Spleen (tissue), 11 donors: Measurements from ENCODE around the gene DRAXIN. TPM values are rescaled to one million over a fixed set of nuclear protein-coding genes. Genes with fewer than 3 reads are reported as not detected.

Experiments
- DNase-seq: peaks from one replicate; pipeline ENCODE4 v3.0.0-alpha.2; 2020
- H3K27ac ChIP-seq, 8 donors: fragments of 200-600 bp; sonication (generic) in 7 of 8; 1 replicate in 4 of 8; 2 replicates in 4 of 8; pipeline versions ENCODE4 v1.5.0 to v1.8.0; 2016 to 2021; ENCODE audit warnings: inconsistent platforms in 4 of 8, mild to moderate bottlenecking in 4 of 8, moderate library complexity in 1 of 8
- H3K27me3 ChIP-seq, 7 donors: fragments of 200-600 bp; sonication (generic) in 6 of 7; replicated peaks in 1 of 7; 1 replicate in 4 of 7; 2 replicates in 3 of 7; pipeline versions ENCODE4 v1.5.0 to v1.8.0; 2016 to 2021; ENCODE audit warnings: inconsistent platforms in 3 of 7, mild to moderate bottlenecking in 1 of 7
- H3K36me3 ChIP-seq, 6 donors: fragments of 200-600 bp; sonication (generic) in 5 of 6; 1 replicate in 4 of 6; 2 replicates in 2 of 6; pipeline versions ENCODE4 v1.5.0 to v1.8.0; 2016 to 2021; ENCODE audit warnings: inconsistent platforms in 2 of 6
- H3K4me1 ChIP-seq, 6 donors: fragments of 200-600 bp; sonication (generic) in 5 of 6; 1 replicate in 3 of 6; 2 replicates in 3 of 6; pipeline versions ENCODE4 v1.5.0 to v1.8.0; 2016 to 2021; ENCODE audit warnings: inconsistent platforms in 3 of 6
- H3K4me3 ChIP-seq, 8 donors: fragments of 200-600 bp; sonication (generic) in 7 of 8; 1 replicate in 4 of 8; 2 replicates in 4 of 8; pipeline versions ENCODE4 v1.5.0 to v1.8.0; 2016 to 2021; ENCODE audit warnings: inconsistent platforms in 4 of 8, mild to moderate bottlenecking in 4 of 8, moderate library complexity in 2 of 8
- H3K9me3 ChIP-seq, 8 donors: fragments of 200-600 bp; sonication (generic) in 7 of 8; 1 replicate in 4 of 8; 2 replicates in 4 of 8; pipeline versions ENCODE4 v1.5.0 to v1.8.0; 2016 to 2021; ENCODE audit warnings: inconsistent platforms in 4 of 8
- CTCF ChIP-seq, 11 experiments: fragments of 200-600 bp in 7 of 11; fragments of 450-650 bp in 4 of 11; sonication (generic) in 4 of 11; IDR thresholded peaks in 8 of 11; conservative IDR thresholded peaks in 3 of 11; 1 replicate in 7 of 11; 2 replicates in 4 of 11; pipeline versions ENCODE4 v1.4.0 to v1.8.0; 2016 to 2021; ENCODE audit warnings: antibody characterized with exemption in 11 of 11, inconsistent platforms in 4 of 11, mild to moderate bottlenecking in 1 of 11
- POLR2A ChIP-seq, 3 donors: fragments of 450-650 bp; IDR thresholded peaks; one replicate each; pipeline ENCODE4 v1.5.1; 2017; ENCODE audit warnings: antibody characterized with exemption in 3 of 3, mild to moderate bottlenecking in 1 of 3
- POLR2AphosphoS5 ChIP-seq, 3 donors: sonication (generic); formaldehyde crosslinking; IDR thresholded peaks; one replicate each; pipeline ENCODE4 v1.5.1; 2017; ENCODE audit warnings: antibody characterized with exemption in 3 of 3
- WGBS, 5 donors: extraction: QIAGEN DNeasy Blood & Tissue Kit in 3 of 5; methylation state at CpG; one replicate each; pipeline versions ENCODE4 v1.1.5 to v1.1.7; 2013 to 2018; 5-methylcytosine and 5-hydroxymethylcytosine counted together
- intact Hi-C: fragments of 100-400 bp; cut with DNase I; formaldehyde crosslinking; loops from one replicate; pipeline ENCODE4 v1.15.0; 2023; ENCODE audit warnings: low total_unique reads
- polyA plus RNA-seq, 3 donors: library from polyadenylated mRNA; stranded (reverse); fragments of 200-250 nt; gene quantifications; one replicate each; pipeline ENCODE4 v1.2.1, GENCODE V29; 2013
- total RNA-seq, 7 donors: library from RNA; depleted of rRNA in 3 of 7; stranded (reverse); fragments of >200 nt in 3 of 7; fragmentation: NEBNext Ultra II Directional in 4 of 7; extraction: Animal tissue kit (Norgen Biotek cat#: 25700) in 4 of 7; gene quantifications; one replicate each; pipeline versions ENCODE4 v1.1.0 to v1.2.1, GENCODE V29; 2016 to 2021
- donor health status: healthy with polysubstance abuse.
- donor health status: DM: no; HTN: no; CAD: no; lungs with moderate emphysema.
- donor health status: DM: no; HTN: no; CAD: no.
- donor health status: Bipolar disorder and iron deficiency.
- donor health status: healthy.
- donor health status: DM: no; HTN: no; CAD: no.
- donor health status: DM: yes; HTN: yes; CAD: no.

DRAXIN gene
- total and polyA plus RNA-seq, 10 donors, result 0.04 to 0.37 (median 0.10) TPM; not detected in 3

- H3K27me3 ChIP-seq, result no peaks in the 10 kb centered on the region
- intact Hi-C loops, result no loop called here
- H3K36me3 ChIP-seq, result peaks cover 0 to 20% (median 0%) of the 10 kb centered on the region in 6 donors
- peaks cover 23 to 87% (median 66%) of the 10 kb centered on the region in 6 donors for H3K4me1 ChIP-seq
- H3K4me3 ChIP-seq, result peak overlapping the region in 2 of 8 donors; percentile 0 to 35
- no peaks in the 10 kb centered on the region for H3K9me3 ChIP-seq
- H3K27ac ChIP-seq, result peak overlapping the region in 6 of 8 donors; percentile 65 to 100 (median 96)
- TF ChIP-seq CTCF (IDR thresholded peaks at IDR 0.05 in 8 of 11, conservative IDR thresholded peaks at IDR 0.05 in 3 of 11) (no peak), POLR2AphosphoS5 (IDR thresholded peaks at IDR 0.05) (no peak), POLR2A (IDR thresholded peaks at IDR 0.05) (no peak)
- DNase-seq, result peak; percentile 73
- WGBS, 5 donors, result 28 to 34% (median 32%) methylated on average over 14 to 15 of the region's 15 CpGs
These were observed 49.0 kb downstream of the DRAXIN start for GRCh38 chr1:11740258-11741192.

- H3K4me1 ChIP-seq, result peaks cover 20 to 87% (median 65%) of the 10 kb centered on the region in 6 donors
- WGBS, 5 donors, result 80 to 91% (median 88%) methylated on average over 4 of the region's 4 CpGs
- H3K4me3 ChIP-seq, result peak overlapping the region in 1 of 8 donors; percentile 35
- peaks cover 0 to 30% (median 7%) of the 10 kb centered on the region in 6 donors for H3K36me3 ChIP-seq
- no peaks in the 10 kb centered on the region for H3K9me3 ChIP-seq
- TF ChIP-seq CTCF (IDR thresholded peaks at IDR 0.05 in 8 of 11, conservative IDR thresholded peaks at IDR 0.05 in 3 of 11) (no peak), POLR2AphosphoS5 (IDR thresholded peaks at IDR 0.05) (no peak), POLR2A (IDR thresholded peaks at IDR 0.05) (no peak)
- no peaks in the 10 kb centered on the region for H3K27me3 ChIP-seq
- intact Hi-C loops, result no loop called here
- DNase-seq, result no peak
- H3K27ac ChIP-seq, result peak overlapping the region in 6 of 8 donors; percentile 65 to 100 (median 96)
These were observed 50.0 kb downstream of the DRAXIN start for GRCh38 chr1:11741482-11741881.

DNA sequence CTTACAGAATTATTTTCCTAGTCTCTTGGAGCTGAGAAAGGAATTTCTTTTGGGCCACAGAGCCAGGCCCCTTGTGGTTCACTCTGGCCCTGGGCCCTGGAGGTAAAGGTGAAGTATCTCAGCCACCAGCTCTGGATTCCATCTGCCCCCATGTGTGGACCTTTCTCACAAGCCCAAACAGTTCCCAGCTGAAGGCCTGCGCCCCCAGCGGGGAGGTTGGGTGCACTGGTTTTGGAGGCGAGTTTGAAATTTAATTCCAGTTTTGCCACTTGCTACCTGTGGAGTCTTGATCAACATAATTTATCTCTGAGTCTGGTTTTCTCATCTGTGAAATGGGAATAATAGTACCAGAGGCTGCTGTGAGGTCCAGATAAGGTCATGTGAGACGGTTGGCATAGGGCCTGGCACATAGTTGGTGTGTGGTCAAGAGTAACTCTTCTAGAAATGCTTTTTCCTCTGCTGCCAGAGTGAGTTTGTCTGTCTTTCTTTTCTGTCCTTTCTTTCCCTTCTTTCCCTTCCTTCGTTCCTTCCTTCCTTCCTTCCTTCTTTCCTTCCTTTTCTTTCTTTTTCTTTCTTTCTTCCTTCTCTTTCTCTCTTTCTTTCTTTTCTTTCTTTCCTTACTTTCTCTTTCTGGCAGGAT, 50.5 kb downstream of the DRAXIN start:
- intact Hi-C loops, result no loop called here
- H3K4me1 ChIP-seq, result peaks cover 15 to 84% (median 60%) of the 10 kb centered on the region in 6 donors
- H3K27me3 ChIP-seq, result no peaks in the 10 kb centered on the region
- no peak for TF ChIP-seq POLR2A (IDR thresholded peaks at IDR 0.05)
- no peak for TF ChIP-seq POLR2AphosphoS5 (IDR thresholded peaks at IDR 0.05)
- no peak for TF ChIP-seq CTCF (IDR thresholded peaks at IDR 0.05 in 8 of 11, conservative IDR thresholded peaks at IDR 0.05 in 3 of 11)
- peak overlapping the region in 2 of 8 donors; percentile 93 to 100 for H3K27ac ChIP-seq
- H3K4me3 ChIP-seq, result no peak overlapping the region
- WGBS, 5 donors, result 80 to 89% (median 82%) methylated on average over 5 of the region's 5 CpGs
- peak; percentile 50 for DNase-seq
- H3K9me3 ChIP-seq, result no peaks in the 10 kb centered on the region
- H3K36me3 ChIP-seq, result peaks cover 0 to 35% (median 9%) of the 10 kb centered on the region in 6 donors
